ENCODE measurements around the gene NTSR1. TPM values are rescaled to one million over a fixed set of nuclear protein-coding genes. Genes with fewer than 3 reads are reported as not detected.

Gene NTSR1
- total and polyA plus RNA-seq, 4 donors, result 1.3 to 6.1 (median 3.9) TPM

DNA sequence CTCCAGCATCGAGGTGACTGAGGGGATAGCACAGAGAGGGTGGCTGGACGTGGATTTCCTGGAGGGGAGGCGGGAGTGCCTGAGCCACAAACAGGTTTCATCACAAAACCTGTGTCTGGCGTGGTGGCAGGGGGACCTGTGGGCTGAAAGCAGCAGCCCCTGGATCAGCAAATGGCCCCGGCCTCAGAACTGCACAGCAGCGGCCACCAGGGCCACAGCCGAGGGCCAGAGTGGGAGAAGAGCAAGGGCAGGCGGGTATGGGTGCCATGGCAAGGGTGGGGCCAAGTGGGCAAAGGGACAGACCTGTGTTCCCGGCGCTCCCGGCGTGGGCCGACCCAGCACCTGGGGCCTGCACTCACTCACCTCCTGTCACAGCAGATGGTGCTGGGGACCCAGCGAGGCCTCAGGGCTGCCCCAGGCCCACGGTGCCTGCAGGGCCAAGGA is 19.0 kb downstream of the NTSR1 start:
- DNase-seq (ENCODE audit: low read depth in 4 of 6, low spot score in 6 of 6), result no peak
- H3K4me3 ChIP-seq (ENCODE audit: low read depth, low read length), result no peak overlapping the region
- H3K9me3 ChIP-seq (ENCODE audit: control insufficient read depth, insufficient read depth, low read length), result no peaks in the 10 kb centered on the region
- H3K27ac ChIP-seq (ENCODE audit: low read depth, low read length), result no peak overlapping the region
- H3K36me3 ChIP-seq (ENCODE audit: control insufficient read depth, insufficient read depth, low read length), result peaks cover 10% of the 10 kb centered on the region
- H3K4me1 ChIP-seq (ENCODE audit: control insufficient read depth, insufficient read depth, low read length), result peaks cover 14% of the 10 kb centered on the region
- 91% methylated on average over 15 of the region's 15 CpGs for WGBS (ENCODE audit: insufficient coverage)
- H3K27me3 ChIP-seq (ENCODE audit: control insufficient read depth, insufficient read depth, low read length), result peaks cover 6% of the 10 kb centered on the region

DNA sequence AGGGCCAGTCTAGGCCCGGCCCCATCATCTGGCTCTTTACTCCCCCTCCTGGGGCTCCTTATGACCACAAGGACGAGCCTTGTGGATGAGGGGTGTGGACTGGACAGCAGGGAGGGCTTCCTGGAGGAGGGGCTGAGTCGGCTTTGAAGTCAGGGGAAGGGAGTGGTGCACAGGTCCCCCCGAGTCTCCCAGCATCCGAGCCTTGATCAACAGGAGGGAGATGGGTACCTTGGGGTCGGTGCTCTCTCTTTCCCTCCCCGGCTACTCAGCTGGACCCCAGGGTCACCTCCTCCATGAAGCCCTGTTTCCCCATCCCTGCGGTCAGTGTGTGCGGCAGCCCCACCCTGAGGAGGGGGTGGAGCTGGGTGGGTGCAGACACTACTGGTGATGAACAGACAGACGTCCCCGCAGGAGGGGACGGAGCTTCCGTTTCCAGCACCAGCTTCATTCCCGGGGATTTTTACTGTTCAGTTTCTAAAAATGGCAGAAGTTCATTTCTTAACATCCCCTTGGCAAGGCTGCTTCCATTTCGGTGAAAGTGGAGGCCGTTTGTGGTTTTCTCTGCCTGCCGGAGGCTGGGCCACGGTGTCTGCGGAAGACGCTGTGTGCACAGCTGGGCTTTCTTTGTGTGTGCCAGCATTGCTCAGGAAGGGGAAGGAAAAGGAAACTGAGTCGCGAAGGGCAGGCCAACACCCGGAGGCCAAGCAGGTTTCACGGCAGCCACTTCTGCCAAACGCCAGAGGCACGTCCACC is 19.6 kb downstream of the NTSR1 start:
- no peak for DNase-seq (ENCODE audit: low read depth in 4 of 6, low spot score in 6 of 6)
- Histone ChIP-seq H3K4me1 (ENCODE audit: control insufficient read depth, insufficient read depth, low read length) (peaks cover 18% of the 10 kb centered on the region), H3K27ac (ENCODE audit: low read depth, low read length) (no peak overlapping the region), H3K27me3 (ENCODE audit: control insufficient read depth, insufficient read depth, low read length) (peaks cover 11% of the 10 kb centered on the region), H3K36me3 (ENCODE audit: control insufficient read depth, insufficient read depth, low read length) (peaks cover 10% of the 10 kb centered on the region), H3K9me3 (ENCODE audit: control insufficient read depth, insufficient read depth, low read length) (no peaks in the 10 kb centered on the region), H3K4me3 (ENCODE audit: low read depth, low read length) (no peak overlapping the region)
- 77% methylated on average over 17 of the region's 26 CpGs for WGBS (ENCODE audit: insufficient coverage)

- DNase-seq (ENCODE audit: low read depth in 4 of 6, low spot score in 6 of 6), result no peak
- Histone ChIP-seq H3K27ac (ENCODE audit: low read depth, low read length) (no peak overlapping the region), H3K9me3 (ENCODE audit: control insufficient read depth, insufficient read depth, low read length) (no peaks in the 10 kb centered on the region), H3K4me3 (ENCODE audit: low read depth, low read length) (no peak overlapping the region), H3K27me3 (ENCODE audit: control insufficient read depth, insufficient read depth, low read length) (peaks cover 12% of the 10 kb centered on the region), H3K4me1 (ENCODE audit: control insufficient read depth, insufficient read depth, low read length) (peaks cover 17% of the 10 kb centered on the region), H3K36me3 (ENCODE audit: control insufficient read depth, insufficient read depth, low read length) (peaks cover 10% of the 10 kb centered on the region)
- 73% methylated on average over 6 of the region's 9 CpGs for WGBS (ENCODE audit: insufficient coverage)
Observed at GRCh38 chr20:62728781-62729300, 20.2 kb downstream of the NTSR1 start.

DNA sequence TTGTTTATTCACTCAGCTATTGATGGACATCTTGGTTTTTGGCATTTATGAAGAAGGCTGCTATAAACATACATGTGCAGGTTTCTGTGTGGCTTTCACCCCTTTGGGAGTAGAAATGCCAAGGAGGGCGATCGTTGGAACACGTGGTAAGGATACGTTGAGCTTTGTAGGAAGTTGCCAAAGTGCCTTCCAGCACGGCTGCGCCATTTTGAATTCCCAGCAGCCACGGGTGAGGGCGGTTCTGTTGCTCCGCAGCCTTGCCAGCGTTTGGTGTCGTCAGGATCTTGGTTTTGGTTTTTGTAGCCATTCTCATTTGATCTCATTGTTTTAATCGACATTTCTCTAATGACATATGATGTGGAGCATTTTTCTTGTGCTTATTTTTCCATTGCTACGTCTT is 21.8 kb downstream of the NTSR1 start:
- 93% methylated on average over 4 of the region's 13 CpGs for WGBS (ENCODE audit: insufficient coverage)
- H3K9me3 ChIP-seq (ENCODE audit: control insufficient read depth, insufficient read depth, low read length), result no peaks in the 10 kb centered on the region
- no peak for DNase-seq (ENCODE audit: low read depth in 4 of 6, low spot score in 6 of 6)

GRCh38 chr20:62732031-62732760 is 23.6 kb downstream of the NTSR1 start:
- Histone ChIP-seq H3K9me3 (ENCODE audit: control insufficient read depth, insufficient read depth, low read length) (no peaks in the 10 kb centered on the region), H3K36me3 (ENCODE audit: control insufficient read depth, insufficient read depth, low read length) (peaks cover 7% of the 10 kb centered on the region), H3K27ac (ENCODE audit: low read depth, low read length) (no peak overlapping the region), H3K27me3 (ENCODE audit: control insufficient read depth, insufficient read depth, low read length) (peaks cover 9% of the 10 kb centered on the region), H3K4me3 (ENCODE audit: low read depth, low read length) (no peak overlapping the region), H3K4me1 (ENCODE audit: control insufficient read depth, insufficient read depth, low read length) (peaks cover 21% of the 10 kb centered on the region)
- DNase-seq (ENCODE audit: low read depth in 4 of 6, low spot score in 6 of 6), result peak in 2 of 6 donors; percentile 60 to 72
- whole genome bisulfite sequencing (ENCODE audit: insufficient coverage), result 93% methylated on average over 7 of the region's 13 CpGs

More for the DNA sequence above, 21.8 kb downstream of the NTSR1 start:
- Histone ChIP-seq H3K36me3 (ENCODE audit: control insufficient read depth, insufficient read depth, low read length) (peaks cover 7% of the 10 kb centered on the region), H3K27me3 (ENCODE audit: control insufficient read depth, insufficient read depth, low read length) (peaks cover 12% of the 10 kb centered on the region), H3K27ac (ENCODE audit: low read depth, low read length) (no peak overlapping the region), H3K4me1 (ENCODE audit: control insufficient read depth, insufficient read depth, low read length) (peaks cover 21% of the 10 kb centered on the region), H3K4me3 (ENCODE audit: low read depth, low read length) (no peak overlapping the region)

- Histone ChIP-seq H3K27ac (ENCODE audit: low read depth, low read length) (no peak overlapping the region), H3K27me3 (ENCODE audit: control insufficient read depth, insufficient read depth, low read length) (peaks cover 9% of the 10 kb centered on the region), H3K4me3 (ENCODE audit: low read depth, low read length) (no peak overlapping the region), H3K9me3 (ENCODE audit: control insufficient read depth, insufficient read depth, low read length) (no peaks in the 10 kb centered on the region), H3K36me3 (ENCODE audit: control insufficient read depth, insufficient read depth, low read length) (no peaks in the 10 kb centered on the region), H3K4me1 (ENCODE audit: control insufficient read depth, insufficient read depth, low read length) (peaks cover 18% of the 10 kb centered on the region)
- DNase-seq (ENCODE audit: low read depth in 4 of 6, low spot score in 6 of 6), result peak in 2 of 6 donors; percentile 14 to 80
- WGBS (ENCODE audit: insufficient coverage), result 80% methylated on average over 27 of the region's 27 CpGs
Observed at GRCh38 chr20:62732842-62733525, 24.3 kb downstream of the NTSR1 start.

- Histone ChIP-seq H3K4me1 (ENCODE audit: control insufficient read depth, insufficient read depth, low read length) (peaks cover 19% of the 10 kb centered on the region), H3K27me3 (ENCODE audit: control insufficient read depth, insufficient read depth, low read length) (peaks cover 9% of the 10 kb centered on the region), H3K27ac (ENCODE audit: low read depth, low read length) (no peak overlapping the region), H3K4me3 (ENCODE audit: low read depth, low read length) (no peak overlapping the region), H3K9me3 (ENCODE audit: control insufficient read depth, insufficient read depth, low read length) (no peaks in the 10 kb centered on the region), H3K36me3 (ENCODE audit: control insufficient read depth, insufficient read depth, low read length) (no peaks in the 10 kb centered on the region)
- no peak for DNase-seq (ENCODE audit: low read depth in 4 of 6, low spot score in 6 of 6)
Observed at GRCh38 chr20:62733526-62733842, 24.8 kb downstream of the NTSR1 start.

- no peak for DNase-seq (ENCODE audit: low read depth in 4 of 6, low spot score in 6 of 6)
- no peak overlapping the region for H3K4me3 ChIP-seq (ENCODE audit: low read depth, low read length)
- H3K36me3 ChIP-seq (ENCODE audit: control insufficient read depth, insufficient read depth, low read length), result no peaks in the 10 kb centered on the region
- H3K27ac ChIP-seq (ENCODE audit: low read depth, low read length), result no peak overlapping the region
- peaks cover 9% of the 10 kb centered on the region for H3K27me3 ChIP-seq (ENCODE audit: control insufficient read depth, insufficient read depth, low read length)
- 79% methylated on average over 17 of the region's 18 CpGs for WGBS (ENCODE audit: insufficient coverage)
- no peaks in the 10 kb centered on the region for H3K9me3 ChIP-seq (ENCODE audit: control insufficient read depth, insufficient read depth, low read length)
- peaks cover 22% of the 10 kb centered on the region for H3K4me1 ChIP-seq (ENCODE audit: control insufficient read depth, insufficient read depth, low read length)
Observed at GRCh38 chr20:62733891-62734290, 25.3 kb downstream of the NTSR1 start.

- 85% methylated on average over 9 of the region's 11 CpGs for WGBS (ENCODE audit: insufficient coverage)
- Histone ChIP-seq H3K4me1 (ENCODE audit: control insufficient read depth, insufficient read depth, low read length) (peaks cover 26% of the 10 kb centered on the region), H3K9me3 (ENCODE audit: control insufficient read depth, insufficient read depth, low read length) (no peaks in the 10 kb centered on the region), H3K27ac (ENCODE audit: low read depth, low read length) (no peak overlapping the region), H3K4me3 (ENCODE audit: low read depth, low read length) (no peak overlapping the region), H3K27me3 (ENCODE audit: control insufficient read depth, insufficient read depth, low read length) (peaks cover 6% of the 10 kb centered on the region), H3K36me3 (ENCODE audit: control insufficient read depth, insufficient read depth, low read length) (peaks cover 2% of the 10 kb centered on the region)
- DNase-seq (ENCODE audit: low read depth in 4 of 6, low spot score in 6 of 6), result no peak
Observed at GRCh38 chr20:62734326-62734725, 25.7 kb downstream of the NTSR1 start.

Measured in spinal cord (tissue), 10 donors.